NB4 (cell line): ENCODE results near the gene PCDH20.

Experiments used
- CTCF ChIP-seq: IDR thresholded peaks from one replicate; pipeline ENCODE4 v1.5.1; 2012; ENCODE audit warnings: low read depth, low read length
- POLR2A ChIP-seq: IDR thresholded peaks from 2 replicates; pipeline ENCODE4 v1.6.1; 2011; ENCODE audit warnings: mild to moderate bottlenecking; ENCODE audit not compliant: insufficient read length; ENCODE audit errors: extremely low read depth

GRCh38 chr13:61387694-61388093, 28.0 kb downstream of the PCDH20 start:
- TF ChIP-seq CTCF, result no peak
- TF ChIP-seq POLR2A, result no peak
